Gastrocnemius medialis (tissue), 4 donors: Measurements from ENCODE around the gene ARSK. TPM values are rescaled to one million over a fixed set of nuclear protein-coding genes. Genes with fewer than 3 reads are reported as not detected.

Experiments used
- ATAC-seq, 2 donors: fragments of 150-250 bp; one replicate each; pipeline ENCODE4 v1.9.1; 2016
- DNase-seq, 2 donors: peaks; one replicate each; pipeline ENCODE4 v3.0.0-alpha.2; 2019
- H3K27ac ChIP-seq, 4 donors: fragments of 200-600 bp; sonication (generic); 1 replicate in 1 of 4; 2 replicates in 3 of 4; pipeline ENCODE4 v1.5.1; 2016 to 2018; ENCODE audit warnings: mild to moderate bottlenecking in 2 of 4, moderate library complexity in 1 of 4
- H3K27me3 ChIP-seq, 3 donors: fragments of 200-600 bp; sonication (generic) in 2 of 3; 1 replicate in 1 of 3; 2 replicates in 2 of 3; pipeline versions ENCODE4 v1.5.1 to v1.6.0; 2016 to 2019; ENCODE audit warnings: mild to moderate bottlenecking in 1 of 3, moderate library complexity in 1 of 3
- H3K36me3 ChIP-seq, 2 donors: fragments of 200-600 bp; sonication (generic) in 1 of 2; one replicate each; pipeline ENCODE4 v1.5.1; 2017 to 2018
- H3K4me1 ChIP-seq, 2 donors: fragments of 200-600 bp; sonication (generic) in 1 of 2; one replicate each; pipeline ENCODE4 v1.5.1; 2016 to 2017; ENCODE audit warnings: mild to moderate bottlenecking in 2 of 2
- H3K4me3 ChIP-seq, 4 donors: fragments of 200-600 bp; sonication (generic) in 3 of 4; 1 replicate in 1 of 4; 2 replicates in 3 of 4; pipeline ENCODE4 v1.5.1; 2016 to 2019; ENCODE audit warnings: mild to moderate bottlenecking in 2 of 4
- H3K9me3 ChIP-seq, 3 donors: fragments of 200-600 bp; sonication (generic) in 2 of 3; 1 replicate in 1 of 3; 2 replicates in 2 of 3; pipeline ENCODE4 v1.5.1; 2016 to 2019
- CTCF ChIP-seq, 5 experiments: fragments of 450-650 bp in 3 of 5; fragments of 200-600 bp in 2 of 5; sonication (generic) in 2 of 5; IDR thresholded peaks in 4 of 5; conservative IDR thresholded peaks in 1 of 5; 1 replicate in 4 of 5; 2 replicates in 1 of 5; pipeline ENCODE4 v1.5.1; 2016 to 2019; ENCODE audit warnings: antibody characterized with exemption in 5 of 5, mild to moderate bottlenecking in 3 of 5, moderate library complexity in 3 of 5
- POLR2A ChIP-seq, 2 donors: fragments of 450-650 bp; IDR thresholded peaks; one replicate each; pipeline ENCODE4 v1.6.1; 2017; ENCODE audit warnings: antibody characterized with exemption in 2 of 2, mild to moderate bottlenecking in 2 of 2, moderate library complexity in 2 of 2
- in situ Hi-C, 4 donors: fragments of 200-750 bp; cut with MboI; loops; one replicate each; pipeline versions ENCODE4 v1.15.0 to v1.8.0; 2017; ENCODE audit warnings: low sequenced_read_pairs in 4 of 4
- intact Hi-C: fragments of 100-400 bp; cut with DNase I; formaldehyde crosslinking; loops from one replicate; pipeline ENCODE4 v1.15.1; 2023; ENCODE audit warnings: low total_unique reads
- total RNA-seq, 4 donors: library from RNA; depleted of rRNA; stranded (reverse); fragments of >200 nt; gene quantifications; one replicate each; pipeline versions ENCODE4 v1.1.0 to v1.2.3, GENCODE V29; 2016

The ARSK gene
- total RNA-seq, 4 donors from 2014 or later, result 2.3 to 4.3 (median 2.8) TPM

GRCh38 chr5:95564450-95564849 lies 9.5 kb downstream of the ARSK start:
- no peaks in the 10 kb centered on the region for H3K9me3 ChIP-seq
- H3K4me3 ChIP-seq, result no peak overlapping the region
- in situ Hi-C loops (no loop called here), intact Hi-C loops (no loop called here)
- H3K27me3 ChIP-seq, result no peaks in the 10 kb centered on the region
- no peak overlapping the region for H3K27ac ChIP-seq
- no peak for ATAC-seq
- no peaks in the 10 kb centered on the region for H3K4me1 ChIP-seq
- H3K36me3 ChIP-seq, result no peaks in the 10 kb centered on the region
- TF ChIP-seq POLR2A (IDR thresholded peaks at IDR 0.05) (no peak), CTCF (IDR thresholded peaks at IDR 0.05 in 4 of 5, conservative IDR thresholded peaks at IDR 0.05 in 1 of 5) (no peak)
- DNase-seq, result no peak

GRCh38 chr5:95565280-95565920 lies 10.5 kb downstream of the ARSK start:
- TF ChIP-seq POLR2A (IDR thresholded peaks at IDR 0.05) (no peak), CTCF (IDR thresholded peaks at IDR 0.05 in 4 of 5, conservative IDR thresholded peaks at IDR 0.05 in 1 of 5) (no peak)
- DNase-seq, result no peak
- H3K9me3 ChIP-seq, result no peaks in the 10 kb centered on the region
- in situ Hi-C loops (no loop called here), intact Hi-C loops (no loop called here)
- no peak overlapping the region for H3K4me3 ChIP-seq
- H3K27me3 ChIP-seq, result no peaks in the 10 kb centered on the region
- ATAC-seq, result no peak
- H3K36me3 ChIP-seq, result no peaks in the 10 kb centered on the region
- H3K4me1 ChIP-seq, result no peaks in the 10 kb centered on the region
- H3K27ac ChIP-seq, result no peak overlapping the region

- no peak overlapping the region for H3K4me3 ChIP-seq
- ATAC-seq (no peak), DNase-seq (no peak)
- TF ChIP-seq CTCF (IDR thresholded peaks at IDR 0.05 in 4 of 5, conservative IDR thresholded peaks at IDR 0.05 in 1 of 5), result no peak
- TF ChIP-seq POLR2A (IDR thresholded peaks at IDR 0.05), result no peak
- peaks cover 0 to 9% of the 10 kb centered on the region in 2 donors for H3K4me1 ChIP-seq
- no peaks in the 10 kb centered on the region for H3K27me3 ChIP-seq
- no peaks in the 10 kb centered on the region for H3K36me3 ChIP-seq
- in situ Hi-C loops, result no loop called here
- intact Hi-C loops, result no loop called here
- H3K27ac ChIP-seq, result no peak overlapping the region
- H3K9me3 ChIP-seq, result no peaks in the 10 kb centered on the region
Observed at GRCh38 chr5:95572016-95572415, 17.1 kb downstream of the ARSK start.

- ATAC-seq, result no peak
- H3K4me3 ChIP-seq, result no peak overlapping the region
Observed at GRCh38 chr5:95581576-95581975, 26.7 kb downstream of the ARSK start.

More at GRCh38 chr5:95581576-95581975, 26.7 kb downstream of the ARSK start:
- Histone ChIP-seq H3K27me3 (no peaks in the 10 kb centered on the region), H3K9me3 (no peaks in the 10 kb centered on the region), H3K27ac (no peak overlapping the region), H3K4me1 (no peaks in the 10 kb centered on the region), H3K36me3 (no peaks in the 10 kb centered on the region)
- TF ChIP-seq POLR2A (IDR thresholded peaks at IDR 0.05), result no peak
- no peak for TF ChIP-seq CTCF (IDR thresholded peaks at IDR 0.05 in 4 of 5, conservative IDR thresholded peaks at IDR 0.05 in 1 of 5)
- in situ Hi-C loops (no loop called here), intact Hi-C loops (no loop called here)
- no peak for DNase-seq
